Loucy (cell line): ENCODE data around the gene GNPDA2.

Experiments
- CTCF ChIP-seq: fragments of 200-600 bp; sonication (generic); conservative IDR thresholded peaks from 2 replicates; pipeline ENCODE4 v1.5.1; 2014; ENCODE audit warnings: mild to moderate bottlenecking, antibody characterized with exemption, low read length
- EZH2phosphoT487 ChIP-seq: fragments of 200-600 bp; IDR thresholded peaks from 2 replicates; pipeline ENCODE4 v1.6.1; 2018; ENCODE audit warnings: antibody characterized with exemption, mild to moderate bottlenecking, moderate library complexity, borderline replicate concordance

GRCh38 chr4:44662623-44663005 lies 63.7 kb downstream of the GNPDA2 start:
- TF ChIP-seq CTCF = no peak
- no peak for TF ChIP-seq EZH2phosphoT487
